HepG2 (cell line): ENCODE data around the gene CGB3. TPM values are rescaled to one million over a fixed set of nuclear protein-coding genes. Genes with fewer than 3 reads are reported as not detected.

Source experiments
- EZH2 ChIP-seq: conservative IDR thresholded peaks from 2 replicates; pipeline ENCODE4 v1.6.1; 2012; ENCODE audit warnings: mild to moderate bottlenecking, low read depth, low read length, moderate library complexity
- FOXO1 ChIP-seq: sonication (generic); formaldehyde crosslinking; IDR thresholded peaks from 2 replicates; pipeline ENCODE4 v1.4.0; 2020; ENCODE audit warnings: missing genetic modification reagents
- GATA4 ChIP-seq: sonication (generic); IDR thresholded peaks from 2 replicates; pipeline ENCODE4 v1.6.1; 2016; ENCODE audit warnings: antibody characterized with exemption, low read depth, borderline replicate concordance
- MBD4 ChIP-seq: IDR thresholded peaks from 2 replicates; pipeline ENCODE4 v1.6.1; 2012; ENCODE audit warnings: low read length, inconsistent platforms, borderline replicate concordance
- RAD21 ChIP-seq: fragments of 450-650 bp; formaldehyde crosslinking; IDR thresholded peaks from 2 replicates; pipeline ENCODE4 v1.5.0; 2020; ENCODE audit warnings: mild to moderate bottlenecking
- RFXANK ChIP-seq: IDR thresholded peaks from 2 replicates; pipeline ENCODE4 v1.6.1; 2016
- SIN3B ChIP-seq: fragments of 150-350 bp; IDR thresholded peaks from 2 replicates; pipeline ENCODE4 v1.6.1; 2014; ENCODE audit warnings: low read length
- SMC3 ChIP-seq: IDR thresholded peaks from 2 replicates; pipeline ENCODE4 v1.6.1; 2011; ENCODE audit warnings: low read length, improper control_type of control experiment
- STAG1 ChIP-seq: sonication (generic); formaldehyde crosslinking; IDR thresholded peaks from 2 replicates; pipeline ENCODE4 v1.4.0; 2020; ENCODE audit warnings: missing genetic modification reagents
- TBL1XR1 ChIP-seq: fragments of 150-350 bp; IDR thresholded peaks from 2 replicates; pipeline ENCODE4 v1.6.1; 2014; ENCODE audit warnings: borderline replicate concordance, low read length; ENCODE audit not compliant: partially characterized antibody
- XRCC5 ChIP-seq: fragments of 200-400 bp; formaldehyde crosslinking; optimal IDR thresholded peaks from 2 replicates; pipeline ENCODE3; 2017; ENCODE audit warnings: mild to moderate bottlenecking, low read length
- ZNF329 ChIP-seq: sonication (generic); formaldehyde crosslinking; IDR thresholded peaks from 2 replicates; pipeline ENCODE4 v1.9.0; 2021; ENCODE audit warnings: low read depth, mild to moderate bottlenecking, missing genetic modification reagents
- polyA plus RNA-seq, 8 experiments: library from polyadenylated mRNA; depleted of rRNA in 3 of 8; stranded (reverse) in 7 of 8; unstranded in 1 of 8; fragments of >200 nt; fragmentation: Illumina TruSeq in 4 of 8; extraction: Trizol in 4 of 8; gene quantifications; 2 replicates each; pipeline versions ENCODE4 v1.2.1 to v1.2.3, GENCODE V29; 2011 to 2016; ENCODE audit warnings: low read depth in 4 of 8, missing spikeins in 1 of 8, mixed read lengths in 1 of 8; ENCODE audit not compliant: insufficient read depth in 1 of 8
- total RNA-seq, 5 experiments: library from RNA; depleted of rRNA; stranded (reverse); fragments of >200 nt; fragmentation: Illumina TruSeq; extraction: Trizol; gene quantifications; 2 replicates each; pipeline ENCODE4 v1.2.3, GENCODE V29; 2016; ENCODE audit warnings: low read depth in 1 of 5
- TF ChIP-seq, protein P1 (sequence below): sonication (generic); formaldehyde crosslinking; IDR thresholded peaks from 2 replicates; pipeline ENCODE4 v1.8.1; 2023; ENCODE audit warnings: mild to moderate bottlenecking, missing genetic modification reagents
- TF ChIP-seq, protein P2 (sequence below): sonication (generic); formaldehyde crosslinking; IDR thresholded peaks from 2 replicates; pipeline ENCODE4 v1.5.0; 2020; ENCODE audit warnings: mild to moderate bottlenecking, missing genetic modification reagents, borderline replicate concordance
- TF ChIP-seq, protein P3 (sequence below): sonication (generic); formaldehyde crosslinking; IDR thresholded peaks from 2 replicates; pipeline ENCODE4 v1.4.0; 2020; ENCODE audit warnings: missing genetic modification reagents, borderline replicate concordance
- TF ChIP-seq, protein P4 (sequence below): sonication (generic); formaldehyde crosslinking; IDR thresholded peaks from 2 replicates; pipeline ENCODE4 v1.5.0; 2020; ENCODE audit warnings: missing genetic modification reagents
- TF ChIP-seq, protein P5 (sequence below): sonication (generic); formaldehyde crosslinking; IDR thresholded peaks from 2 replicates; pipeline ENCODE4 v1.4.0; 2020; ENCODE audit warnings: missing genetic modification reagents

CGB3 gene
- total and polyA plus RNA-seq, 2 of the 13 experiments (the other 11 are each of a cell fraction or from before 2014, with no cell fraction given): not detected

DNA sequence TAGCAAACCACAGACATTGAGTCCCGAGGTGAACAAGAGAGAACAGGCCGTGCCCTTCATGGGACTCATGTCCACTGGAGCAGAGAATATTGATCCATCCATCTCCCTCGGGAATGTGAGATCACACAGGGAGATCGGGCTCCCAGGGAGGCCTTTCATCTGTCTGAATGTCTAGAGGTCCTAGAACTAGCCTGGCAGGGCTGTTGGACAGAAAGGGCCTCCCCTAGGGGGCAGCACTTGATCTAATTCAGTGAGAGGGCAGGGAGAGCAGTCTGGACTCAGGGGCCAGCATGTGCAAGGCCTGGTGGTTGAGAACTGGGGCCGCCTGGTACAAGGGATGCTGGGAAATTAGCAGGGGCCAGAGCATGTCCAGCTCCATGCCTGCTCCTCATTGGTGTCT lies 26.2 kb downstream of the CGB3 start (continued):
- TF ChIP-seq FOXO1 (CRISPR knock-in tag) (no peak), RAD21 (peak; percentile 43; the same call in 1 of the 2 replicates), XRCC5 (peak; percentile 59), RFXANK (no peak), SIN3B (no peak), TBL1XR1 (no peak), STAG1 (CRISPR knock-in tag) (peak; percentile 39), SMC3 (peak; percentile 25; the same call in 1 of the 2 replicates), ZNF329 (no peak), EZH2 (no peak), MBD4 (no peak), GATA4 (no peak)
- TF ChIP-seq, protein P1, sequence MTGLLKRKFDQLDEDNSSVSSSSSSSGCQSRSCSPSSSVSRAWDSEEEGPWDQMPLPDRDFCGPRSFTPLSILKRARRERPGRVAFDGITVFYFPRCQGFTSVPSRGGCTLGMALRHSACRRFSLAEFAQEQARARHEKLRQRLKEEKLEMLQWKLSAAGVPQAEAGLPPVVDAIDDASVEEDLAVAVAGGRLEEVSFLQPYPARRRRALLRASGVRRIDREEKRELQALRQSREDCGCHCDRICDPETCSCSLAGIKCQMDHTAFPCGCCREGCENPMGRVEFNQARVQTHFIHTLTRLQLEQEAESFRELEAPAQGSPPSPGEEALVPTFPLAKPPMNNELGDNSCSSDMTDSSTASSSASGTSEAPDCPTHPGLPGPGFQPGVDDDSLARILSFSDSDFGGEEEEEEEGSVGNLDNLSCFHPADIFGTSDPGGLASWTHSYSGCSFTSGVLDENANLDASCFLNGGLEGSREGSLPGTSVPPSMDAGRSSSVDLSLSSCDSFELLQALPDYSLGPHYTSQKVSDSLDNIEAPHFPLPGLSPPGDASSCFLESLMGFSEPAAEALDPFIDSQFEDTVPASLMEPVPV (CRISPR knock-in tag): no peak
- TF ChIP-seq, protein P2, sequence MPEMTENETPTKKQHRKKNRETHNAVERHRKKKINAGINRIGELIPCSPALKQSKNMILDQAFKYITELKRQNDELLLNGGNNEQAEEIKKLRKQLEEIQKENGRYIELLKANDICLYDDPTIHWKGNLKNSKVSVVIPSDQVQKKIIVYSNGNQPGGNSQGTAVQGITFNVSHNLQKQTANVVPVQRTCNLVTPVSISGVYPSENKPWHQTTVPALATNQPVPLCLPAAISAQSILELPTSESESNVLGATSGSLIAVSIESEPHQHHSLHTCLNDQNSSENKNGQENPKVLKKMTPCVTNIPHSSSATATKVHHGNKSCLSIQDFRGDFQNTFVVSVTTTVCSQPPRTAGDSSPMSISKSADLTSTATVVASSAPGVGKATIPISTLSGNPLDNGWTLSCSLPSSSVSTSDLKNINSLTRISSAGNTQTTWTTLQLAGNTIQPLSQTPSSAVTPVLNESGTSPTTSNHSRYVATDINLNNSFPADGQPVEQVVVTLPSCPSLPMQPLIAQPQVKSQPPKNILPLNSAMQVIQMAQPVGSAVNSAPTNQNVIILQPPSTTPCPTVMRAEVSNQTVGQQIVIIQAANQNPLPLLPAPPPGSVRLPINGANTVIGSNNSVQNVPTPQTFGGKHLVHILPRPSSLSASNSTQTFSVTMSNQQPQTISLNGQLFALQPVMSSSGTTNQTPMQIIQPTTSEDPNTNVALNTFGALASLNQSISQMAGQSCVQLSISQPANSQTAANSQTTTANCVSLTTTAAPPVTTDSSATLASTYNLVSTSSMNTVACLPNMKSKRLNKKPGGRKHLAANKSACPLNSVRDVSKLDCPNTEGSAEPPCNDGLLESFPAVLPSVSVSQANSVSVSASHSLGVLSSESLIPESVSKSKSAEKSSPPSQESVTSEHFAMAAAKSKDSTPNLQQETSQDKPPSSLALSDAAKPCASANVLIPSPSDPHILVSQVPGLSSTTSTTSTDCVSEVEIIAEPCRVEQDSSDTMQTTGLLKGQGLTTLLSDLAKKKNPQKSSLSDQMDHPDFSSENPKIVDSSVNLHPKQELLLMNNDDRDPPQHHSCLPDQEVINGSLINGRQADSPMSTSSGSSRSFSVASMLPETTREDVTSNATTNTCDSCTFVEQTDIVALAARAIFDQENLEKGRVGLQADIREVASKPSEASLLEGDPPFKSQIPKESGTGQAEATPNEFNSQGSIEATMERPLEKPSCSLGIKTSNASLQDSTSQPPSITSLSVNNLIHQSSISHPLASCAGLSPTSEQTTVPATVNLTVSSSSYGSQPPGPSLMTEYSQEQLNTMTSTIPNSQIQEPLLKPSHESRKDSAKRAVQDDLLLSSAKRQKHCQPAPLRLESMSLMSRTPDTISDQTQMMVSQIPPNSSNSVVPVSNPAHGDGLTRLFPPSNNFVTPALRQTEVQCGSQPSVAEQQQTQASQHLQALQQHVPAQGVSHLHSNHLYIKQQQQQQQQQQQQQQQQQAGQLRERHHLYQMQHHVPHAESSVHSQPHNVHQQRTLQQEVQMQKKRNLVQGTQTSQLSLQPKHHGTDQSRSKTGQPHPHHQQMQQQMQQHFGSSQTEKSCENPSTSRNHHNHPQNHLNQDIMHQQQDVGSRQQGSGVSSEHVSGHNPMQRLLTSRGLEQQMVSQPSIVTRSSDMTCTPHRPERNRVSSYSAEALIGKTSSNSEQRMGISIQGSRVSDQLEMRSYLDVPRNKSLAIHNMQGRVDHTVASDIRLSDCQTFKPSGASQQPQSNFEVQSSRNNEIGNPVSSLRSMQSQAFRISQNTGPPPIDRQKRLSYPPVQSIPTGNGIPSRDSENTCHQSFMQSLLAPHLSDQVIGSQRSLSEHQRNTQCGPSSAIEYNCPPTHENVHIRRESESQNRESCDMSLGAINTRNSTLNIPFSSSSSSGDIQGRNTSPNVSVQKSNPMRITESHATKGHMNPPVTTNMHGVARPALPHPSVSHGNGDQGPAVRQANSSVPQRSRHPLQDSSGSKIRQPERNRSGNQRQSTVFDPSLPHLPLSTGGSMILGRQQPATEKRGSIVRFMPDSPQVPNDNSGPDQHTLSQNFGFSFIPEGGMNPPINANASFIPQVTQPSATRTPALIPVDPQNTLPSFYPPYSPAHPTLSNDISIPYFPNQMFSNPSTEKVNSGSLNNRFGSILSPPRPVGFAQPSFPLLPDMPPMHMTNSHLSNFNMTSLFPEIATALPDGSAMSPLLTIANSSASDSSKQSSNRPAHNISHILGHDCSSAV (CRISPR knock-in tag): no peak
- TF ChIP-seq, protein P3, sequence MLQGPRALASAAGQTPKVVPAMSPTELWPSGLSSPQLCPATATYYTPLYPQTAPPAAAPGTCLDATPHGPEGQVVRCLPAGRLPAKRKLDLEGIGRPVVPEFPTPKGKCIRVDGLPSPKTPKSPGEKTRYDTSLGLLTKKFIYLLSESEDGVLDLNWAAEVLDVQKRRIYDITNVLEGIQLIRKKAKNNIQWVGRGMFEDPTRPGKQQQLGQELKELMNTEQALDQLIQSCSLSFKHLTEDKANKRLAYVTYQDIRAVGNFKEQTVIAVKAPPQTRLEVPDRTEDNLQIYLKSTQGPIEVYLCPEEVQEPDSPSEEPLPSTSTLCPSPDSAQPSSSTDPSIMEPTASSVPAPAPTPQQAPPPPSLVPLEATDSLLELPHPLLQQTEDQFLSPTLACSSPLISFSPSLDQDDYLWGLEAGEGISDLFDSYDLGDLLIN (CRISPR knock-in tag): no peak
- TF ChIP-seq, protein P4, sequence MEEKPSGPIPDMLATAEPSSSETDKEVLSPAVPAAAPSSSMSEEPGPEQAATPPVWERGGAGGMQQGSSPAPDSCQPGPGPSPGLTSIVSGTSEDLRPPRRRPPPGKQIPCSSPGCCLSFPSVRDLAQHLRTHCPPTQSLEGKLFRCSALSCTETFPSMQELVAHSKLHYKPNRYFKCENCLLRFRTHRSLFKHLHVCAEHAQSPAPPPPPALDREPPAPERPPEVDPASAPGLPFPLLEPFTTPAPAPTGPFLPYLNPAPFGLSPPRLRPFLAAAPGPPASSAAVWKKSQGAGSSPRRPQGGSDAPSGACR (CRISPR knock-in tag): no peak
- TF ChIP-seq, protein P5, sequence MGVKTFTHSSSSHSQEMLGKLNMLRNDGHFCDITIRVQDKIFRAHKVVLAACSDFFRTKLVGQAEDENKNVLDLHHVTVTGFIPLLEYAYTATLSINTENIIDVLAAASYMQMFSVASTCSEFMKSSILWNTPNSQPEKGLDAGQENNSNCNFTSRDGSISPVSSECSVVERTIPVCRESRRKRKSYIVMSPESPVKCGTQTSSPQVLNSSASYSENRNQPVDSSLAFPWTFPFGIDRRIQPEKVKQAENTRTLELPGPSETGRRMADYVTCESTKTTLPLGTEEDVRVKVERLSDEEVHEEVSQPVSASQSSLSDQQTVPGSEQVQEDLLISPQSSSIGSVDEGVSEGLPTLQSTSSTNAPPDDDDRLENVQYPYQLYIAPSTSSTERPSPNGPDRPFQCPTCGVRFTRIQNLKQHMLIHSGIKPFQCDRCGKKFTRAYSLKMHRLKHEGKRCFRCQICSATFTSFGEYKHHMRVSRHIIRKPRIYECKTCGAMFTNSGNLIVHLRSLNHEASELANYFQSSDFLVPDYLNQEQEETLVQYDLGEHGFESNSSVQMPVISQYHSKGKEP (CRISPR knock-in tag): no peak
